GM12801 (cell line): ENCODE measurements around the gene TECTB.

Source experiments
- TF ChIP-seq, protein P1 (sequence below): IDR thresholded peaks from one replicate; pipeline ENCODE4 v1.5.1; 2011; ENCODE audit warnings: control low read depth; ENCODE audit not compliant: insufficient read length; ENCODE audit errors: extremely low read depth

TECTB gene

GRCh38 chr10:112258407-112258806, 24.8 kb upstream of the TECTB start:
- TF ChIP-seq, protein P1, sequence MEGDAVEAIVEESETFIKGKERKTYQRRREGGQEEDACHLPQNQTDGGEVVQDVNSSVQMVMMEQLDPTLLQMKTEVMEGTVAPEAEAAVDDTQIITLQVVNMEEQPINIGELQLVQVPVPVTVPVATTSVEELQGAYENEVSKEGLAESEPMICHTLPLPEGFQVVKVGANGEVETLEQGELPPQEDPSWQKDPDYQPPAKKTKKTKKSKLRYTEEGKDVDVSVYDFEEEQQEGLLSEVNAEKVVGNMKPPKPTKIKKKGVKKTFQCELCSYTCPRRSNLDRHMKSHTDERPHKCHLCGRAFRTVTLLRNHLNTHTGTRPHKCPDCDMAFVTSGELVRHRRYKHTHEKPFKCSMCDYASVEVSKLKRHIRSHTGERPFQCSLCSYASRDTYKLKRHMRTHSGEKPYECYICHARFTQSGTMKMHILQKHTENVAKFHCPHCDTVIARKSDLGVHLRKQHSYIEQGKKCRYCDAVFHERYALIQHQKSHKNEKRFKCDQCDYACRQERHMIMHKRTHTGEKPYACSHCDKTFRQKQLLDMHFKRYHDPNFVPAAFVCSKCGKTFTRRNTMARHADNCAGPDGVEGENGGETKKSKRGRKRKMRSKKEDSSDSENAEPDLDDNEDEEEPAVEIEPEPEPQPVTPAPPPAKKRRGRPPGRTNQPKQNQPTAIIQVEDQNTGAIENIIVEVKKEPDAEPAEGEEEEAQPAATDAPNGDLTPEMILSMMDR: no peak

DNA sequence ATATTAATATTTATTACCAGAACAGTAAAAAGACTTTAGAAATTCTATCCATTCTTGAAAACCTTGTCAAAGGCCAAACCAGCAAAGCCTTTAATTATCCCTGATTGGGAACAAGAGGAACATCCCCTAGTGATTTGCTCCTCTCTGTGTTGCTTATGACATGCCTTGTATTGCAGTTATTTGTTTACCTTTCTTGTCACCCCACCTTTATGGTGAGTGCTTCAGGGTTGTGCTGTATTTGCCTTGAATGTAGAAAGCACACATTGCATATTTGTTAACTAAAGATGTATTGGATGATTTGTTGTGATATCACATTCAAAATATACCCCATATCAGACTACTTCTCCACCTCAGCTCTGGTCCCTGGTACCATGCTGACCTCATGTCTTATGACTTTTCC, 23.5 kb upstream of the TECTB start:
- TF ChIP-seq, protein P1: no peak

DNA sequence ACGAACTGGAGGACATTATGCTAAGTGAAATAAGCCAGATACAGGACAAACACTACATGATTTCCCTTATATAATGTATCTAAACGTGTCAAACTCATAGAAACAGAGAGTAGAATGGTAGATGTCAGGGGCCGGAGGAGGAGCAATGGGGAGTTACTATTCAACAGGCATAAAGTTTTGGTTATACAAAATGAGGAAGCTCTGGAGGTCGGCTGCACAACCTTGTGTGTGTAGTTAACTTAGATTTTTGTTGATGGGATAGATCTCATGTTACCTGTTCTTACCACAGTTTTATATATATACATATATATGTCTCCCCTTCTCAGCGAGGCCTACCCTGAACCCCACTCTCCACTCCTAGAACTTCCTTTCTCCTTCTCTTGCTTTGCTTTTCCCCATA, 22.4 kb upstream of the TECTB start:
- TF ChIP-seq, protein P1: no peak

- TF ChIP-seq, protein P1: no peak
Measured at GRCh38 chr10:112261281-112261822, 21.8 kb upstream of the TECTB start.

GRCh38 chr10:112262546-112262945, 20.7 kb upstream of the TECTB start:
- TF ChIP-seq, protein P1: no peak

DNA sequence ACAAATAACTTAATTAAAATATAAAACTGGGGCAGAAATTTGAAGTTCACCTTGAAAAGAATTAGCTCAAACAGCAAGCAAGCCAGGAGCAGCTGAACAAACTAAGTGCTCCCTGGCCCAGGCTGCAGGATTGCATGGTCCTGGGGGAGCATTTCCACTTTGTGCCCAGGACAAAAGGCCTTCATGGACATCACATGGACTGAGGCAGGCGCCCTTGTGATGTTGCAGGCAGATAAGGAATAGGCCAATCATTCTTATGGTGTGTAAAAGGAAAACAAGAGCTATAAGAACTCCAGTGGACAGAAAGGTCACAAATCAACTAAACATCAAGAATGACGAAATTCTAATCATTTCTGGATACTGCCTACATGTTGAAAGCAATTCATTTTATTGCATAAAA, 17.5 kb upstream of the TECTB start:
- TF ChIP-seq, protein P1: no peak

- TF ChIP-seq, protein P1: no peak
Measured at GRCh38 chr10:112269266-112269665, 13.9 kb upstream of the TECTB start.

DNA sequence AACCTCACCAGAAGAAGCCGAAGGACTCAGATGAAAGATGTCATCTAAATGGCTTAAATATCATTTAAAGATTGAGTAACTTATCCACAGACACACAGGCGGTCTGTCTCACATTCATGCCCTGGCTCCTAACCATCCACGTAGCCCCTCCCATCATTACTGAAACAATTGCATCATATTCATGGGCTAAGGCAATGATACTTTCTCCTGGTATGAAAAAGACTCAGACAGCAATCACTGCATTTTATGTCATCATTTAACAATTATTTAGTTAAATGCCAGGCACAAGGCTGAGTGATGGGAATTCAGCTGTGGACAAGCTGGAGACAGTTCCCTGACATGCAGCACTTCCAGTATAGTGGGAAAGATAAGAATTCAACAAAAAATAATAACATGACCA, 11.2 kb upstream of the TECTB start:
- TF ChIP-seq, protein P1: no peak
